Stimulated activated CD8-positive, alpha-beta memory T cell treated with anti-CD3 and anti-CD28 coated beads, Interleukin-7, amount 100 ng/mL, for 48 hours (primary cell): ENCODE results near the gene C4BPA.

Source experiments
- DNase-seq, 2 donors: peaks; one replicate each; pipeline ENCODE4 v3.0.0-alpha.2; 2020; ENCODE audit warnings: low read depth in 1 of 2; ENCODE audit errors: extremely low read depth in 1 of 2

C4BPA gene

GRCh38 chr1:207077012-207077411, 27.0 kb upstream of the C4BPA start:
- DNase-seq = no peak

DNA sequence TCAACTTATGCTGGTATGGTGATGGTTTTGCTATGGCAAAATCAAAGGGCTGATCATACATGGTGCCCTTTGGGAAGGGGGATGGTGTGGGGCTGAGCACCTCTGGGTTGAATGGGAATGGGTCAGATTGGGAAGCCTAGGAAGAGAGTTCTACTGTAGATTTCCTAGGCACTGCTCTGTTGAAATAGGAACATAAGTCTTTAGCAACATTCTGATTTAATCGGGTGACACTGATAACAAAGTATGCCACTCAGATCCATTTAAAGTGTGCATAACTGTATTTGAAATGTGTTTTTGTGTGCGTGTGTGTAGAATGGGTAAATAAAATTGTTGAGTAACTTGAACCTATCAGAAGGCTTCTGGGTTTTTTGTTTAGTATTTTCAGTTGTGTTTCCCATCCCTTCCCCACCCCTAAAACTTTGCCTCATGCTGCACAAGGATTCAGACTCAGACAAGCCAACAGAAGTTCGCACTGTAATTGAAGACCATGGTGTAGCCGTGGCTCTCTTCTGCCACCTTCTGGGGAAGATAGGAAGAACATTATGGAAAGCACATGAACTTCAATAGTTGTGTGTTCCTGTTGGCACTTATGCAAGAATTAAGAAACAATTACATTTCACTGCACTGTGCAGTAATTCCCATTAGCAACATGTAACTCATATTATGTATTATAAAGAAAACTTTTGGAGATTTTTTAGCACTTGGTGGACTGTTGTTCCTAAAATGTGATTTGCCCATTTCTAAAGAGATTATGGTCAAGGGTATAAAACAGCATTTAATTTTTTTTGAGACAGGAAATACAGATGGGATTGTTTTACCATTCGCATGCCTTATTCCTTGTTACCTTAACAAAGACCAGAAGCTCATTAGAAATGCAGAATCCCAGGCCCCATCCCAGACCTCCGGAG, 26.3 kb upstream of the C4BPA start:
- peak in 1 of 2 donors; percentile 23 for DNase-seq

- DNase-seq = no peak
These were observed 25.4 kb upstream of the C4BPA start for GRCh38 chr1:207078578-207079132.

GRCh38 chr1:207079706-207080241, 24.3 kb upstream of the C4BPA start:
- DNase-seq = no peak

GRCh38 chr1:207081088-207081487, 22.9 kb upstream of the C4BPA start:
- no peak for DNase-seq

DNA sequence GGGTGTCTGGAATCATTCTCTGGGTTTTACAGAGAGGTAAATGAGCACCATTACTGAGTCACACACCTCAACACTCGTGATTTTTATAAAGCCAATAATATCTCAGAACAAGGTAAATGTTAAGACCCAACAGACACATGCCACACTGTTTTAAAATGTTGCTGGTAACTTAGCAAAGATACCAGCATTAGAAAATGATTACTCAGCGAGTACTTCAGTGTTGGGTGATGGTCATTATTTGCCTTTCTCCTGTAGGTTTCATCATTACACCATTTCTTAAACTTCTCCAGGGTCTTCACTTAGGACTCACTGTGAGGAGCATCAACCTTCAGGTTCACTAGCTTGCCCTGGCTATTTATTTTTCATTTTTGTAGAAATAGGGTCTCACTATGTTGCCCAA, 22.2 kb upstream of the C4BPA start:
- no peak for DNase-seq

GRCh38 chr1:207084232-207084631, 19.8 kb upstream of the C4BPA start:
- no peak for DNase-seq

DNA sequence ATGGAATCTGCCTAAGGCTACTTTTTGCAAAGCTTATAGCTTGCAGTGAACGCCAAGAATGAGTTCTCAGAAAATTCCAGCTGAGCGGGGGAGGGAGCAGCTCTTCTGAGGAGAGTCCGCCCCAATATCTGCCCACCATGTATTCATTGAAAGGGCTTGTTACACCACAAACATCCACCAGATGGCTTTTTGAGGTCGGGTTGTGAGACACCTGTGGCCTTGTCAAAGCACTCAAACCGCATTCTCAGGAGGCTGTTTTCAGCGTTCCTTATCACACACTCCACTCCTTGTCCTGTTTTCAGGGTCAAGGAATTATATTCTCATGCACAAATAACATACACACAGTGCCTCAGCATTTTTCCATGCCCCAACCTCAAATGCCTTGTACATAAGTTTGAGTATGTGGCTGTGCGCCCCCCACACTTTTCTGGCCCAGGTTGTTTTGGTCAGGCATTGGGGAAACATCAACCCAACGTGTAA, 19.3 kb upstream of the C4BPA start:
- DNase-seq = peak in 1 of 2 donors; percentile 38

GRCh38 chr1:207085887-207086286, 18.1 kb upstream of the C4BPA start:
- DNase-seq = no peak

DNA sequence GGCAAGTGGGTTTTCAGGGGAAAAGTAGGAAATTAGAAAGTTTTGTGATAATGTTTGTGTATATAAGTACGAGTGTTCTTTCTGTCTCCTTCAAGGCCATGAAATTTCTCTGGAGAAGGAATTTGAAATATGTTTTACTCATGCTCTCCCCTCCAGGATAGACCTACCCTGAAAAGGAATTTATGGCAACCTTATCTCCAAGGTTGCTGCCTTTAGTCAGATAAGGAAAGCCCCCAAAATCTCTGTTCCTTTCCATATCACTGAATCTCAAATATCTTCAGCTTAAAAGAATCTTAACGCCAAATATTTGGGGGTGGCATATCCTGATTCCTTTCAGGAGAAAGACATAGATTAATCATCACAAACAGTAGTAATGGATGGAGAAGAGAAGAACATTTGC, 15.9 kb upstream of the C4BPA start:
- no peak for DNase-seq

GRCh38 chr1:207088701-207089626, 15.1 kb upstream of the C4BPA start, which contains the start of gene C4BPB:
Gene C4BPB (plus strand): TSS chr1:207088860. CDS start chr1:207089532, 672 bp downstream.
- no peak for DNase-seq

- no peak for DNase-seq
These were observed 14.2 kb upstream of the C4BPA start for GRCh38 chr1:207089627-207090355.

- no peak for DNase-seq
These were observed 12.7 kb upstream of the C4BPA start for GRCh38 chr1:207091200-207091908.

DNA sequence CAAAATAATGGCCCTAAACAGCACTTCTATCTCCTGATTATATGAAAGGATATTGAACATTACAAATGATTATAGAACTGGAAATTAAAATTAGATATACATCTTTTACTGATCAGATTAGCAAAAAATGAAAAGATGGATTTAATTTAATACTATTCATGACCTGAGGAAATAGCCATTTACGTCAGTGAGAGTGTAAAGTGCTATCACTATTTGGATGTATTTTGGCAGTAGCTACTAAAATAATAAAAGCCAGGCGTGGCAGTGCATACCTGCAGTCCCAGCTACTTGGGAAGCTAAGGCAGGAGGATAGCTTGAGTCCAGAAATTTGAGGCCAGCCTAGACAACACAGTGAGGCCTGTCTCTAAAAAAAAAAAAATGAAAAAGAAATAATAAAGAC, 10.1 kb upstream of the C4BPA start:
- DNase-seq = no peak

DNA sequence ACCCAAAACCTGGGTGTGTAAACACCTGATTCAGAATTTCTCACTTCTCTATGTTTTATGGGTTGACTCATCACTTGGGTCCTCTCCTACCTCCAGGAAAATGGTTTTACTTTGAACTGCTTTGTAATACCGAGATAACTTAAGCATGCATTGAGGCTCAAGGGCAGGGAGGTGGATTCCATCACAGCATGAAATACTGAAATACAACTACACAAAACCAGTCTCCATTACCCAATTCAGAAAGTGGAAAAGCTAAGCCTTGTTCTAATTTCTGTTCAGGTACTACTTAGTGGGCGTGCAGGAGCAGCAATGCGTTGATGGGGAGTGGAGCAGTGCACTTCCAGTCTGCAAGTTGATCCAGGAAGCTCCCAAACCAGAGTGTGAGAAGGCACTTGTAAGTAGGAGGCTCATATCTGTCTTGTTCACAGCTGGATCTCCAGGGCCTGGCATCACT, 6.1 kb upstream of the C4BPA start:
- DNase-seq = peak in 1 of 2 donors; percentile 42

- DNase-seq = no peak
These were observed 2.3 kb upstream of the C4BPA start for GRCh38 chr1:207101720-207102119.

GRCh38 chr1:207102146-207102545, 1.9 kb upstream of the C4BPA start:
- DNase-seq = no peak

GRCh38 chr1:207102659-207103058, 1.4 kb upstream of the C4BPA start:
- no peak for DNase-seq

- DNase-seq = no peak
These were observed 5.0 kb downstream of the C4BPA start for GRCh38 chr1:207109004-207109403.
